Neural cell (in vitro differentiated cells): ENCODE results near the gene SEL1L2.

ENCODE experiments used
- CTCF ChIP-seq: fragments of 450-650 bp; IDR thresholded peaks from 2 replicates; pipeline ENCODE4 v1.5.1; 2014; ENCODE audit warnings: antibody characterized with exemption, mild to moderate bottlenecking, moderate library complexity; ENCODE audit not compliant: poor library complexity, severe bottlenecking
- EP300 ChIP-seq: fragments of 450-650 bp; conservative IDR thresholded peaks from 2 replicates; pipeline ENCODE4 v1.6.1; 2014; ENCODE audit warnings: antibody characterized with exemption, mild to moderate bottlenecking, moderate library complexity; ENCODE audit not compliant: poor library complexity, severe bottlenecking
- EZH2 ChIP-seq: fragments of 200-600, 300-800 bp; shearing (Covaris generic), sonication (generic); IDR thresholded peaks from 2 replicates; pipeline ENCODE4 v1.6.1; 2014; ENCODE audit warnings: antibody characterized with exemption, low read length, borderline replicate concordance, mild to moderate bottlenecking; ENCODE audit not compliant: insufficient read depth, poor library complexity, severe bottlenecking
- MXI1 ChIP-seq: fragments of 450-650 bp; conservative IDR thresholded peaks from 2 replicates; pipeline ENCODE4 v1.6.1; 2014; ENCODE audit warnings: antibody characterized with exemption, mild to moderate bottlenecking; ENCODE audit not compliant: poor library complexity, severe bottlenecking
- POLR2AphosphoS5 ChIP-seq: IDR thresholded peaks from 2 replicates; pipeline ENCODE4 v1.6.1; 2012
- REST ChIP-seq: IDR thresholded peaks from 2 replicates; pipeline ENCODE4 v1.6.1; 2012; ENCODE audit warnings: borderline replicate concordance
- SMC3 ChIP-seq: fragments of 450-650 bp; conservative IDR thresholded peaks from 2 replicates; pipeline ENCODE4 v1.6.1; 2014; ENCODE audit warnings: antibody characterized with exemption, mild to moderate bottlenecking, moderate library complexity; ENCODE audit not compliant: poor library complexity
- TAF1 ChIP-seq: IDR thresholded peaks from 2 replicates; pipeline ENCODE4 v1.6.1; 2012; ENCODE audit warnings: low read depth

- TF ChIP-seq TAF1: no peak
- no peak for TF ChIP-seq CTCF
- TF ChIP-seq REST: no peak
- no peak for TF ChIP-seq EZH2
- TF ChIP-seq MXI1: no peak
- no peak for TF ChIP-seq POLR2AphosphoS5
- TF ChIP-seq SMC3: no peak
- TF ChIP-seq EP300: no peak
Observed at GRCh38 chr20:13904766-13905165, 85.6 kb downstream of the SEL1L2 start.
